HG03457 (cell line): Measurements from ENCODE around the gene ASNSD1.
"Not testable (repeated sequence)": the region's sequence is repeated elsewhere in the genome, so short reads cannot be mapped to it uniquely, and the experiment has no call there.

ENCODE experiments used
- ATAC-seq: cut with Tn5 transposase; IDR thresholded peaks from one replicate; pipeline ENCODE4 v1.9.1; 2021; ENCODE audit warnings: moderate number of reproducible peaks; ENCODE audit not compliant: unreplicated experiment

The ASNSD1 gene

DNA sequence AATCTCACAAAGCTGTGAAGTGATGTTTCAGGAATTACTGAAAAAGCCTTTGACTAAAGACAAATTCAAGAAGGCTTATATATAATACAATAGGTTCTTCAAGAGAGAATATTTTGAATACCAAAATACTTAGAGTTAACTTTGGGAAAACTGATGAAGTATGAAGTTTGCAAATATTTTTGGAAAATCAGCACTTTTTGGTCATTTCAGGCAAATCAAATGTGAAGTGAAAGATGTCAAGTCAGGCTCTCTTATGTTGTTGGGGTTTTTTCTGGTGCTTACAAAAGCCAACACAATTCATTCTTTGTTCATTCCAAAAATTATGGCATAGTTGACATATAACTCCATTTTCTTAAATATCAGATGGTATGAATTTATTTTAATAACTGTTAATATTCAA is 14.7 kb upstream of the ASNSD1 start:
- no peak for ATAC-seq

DNA sequence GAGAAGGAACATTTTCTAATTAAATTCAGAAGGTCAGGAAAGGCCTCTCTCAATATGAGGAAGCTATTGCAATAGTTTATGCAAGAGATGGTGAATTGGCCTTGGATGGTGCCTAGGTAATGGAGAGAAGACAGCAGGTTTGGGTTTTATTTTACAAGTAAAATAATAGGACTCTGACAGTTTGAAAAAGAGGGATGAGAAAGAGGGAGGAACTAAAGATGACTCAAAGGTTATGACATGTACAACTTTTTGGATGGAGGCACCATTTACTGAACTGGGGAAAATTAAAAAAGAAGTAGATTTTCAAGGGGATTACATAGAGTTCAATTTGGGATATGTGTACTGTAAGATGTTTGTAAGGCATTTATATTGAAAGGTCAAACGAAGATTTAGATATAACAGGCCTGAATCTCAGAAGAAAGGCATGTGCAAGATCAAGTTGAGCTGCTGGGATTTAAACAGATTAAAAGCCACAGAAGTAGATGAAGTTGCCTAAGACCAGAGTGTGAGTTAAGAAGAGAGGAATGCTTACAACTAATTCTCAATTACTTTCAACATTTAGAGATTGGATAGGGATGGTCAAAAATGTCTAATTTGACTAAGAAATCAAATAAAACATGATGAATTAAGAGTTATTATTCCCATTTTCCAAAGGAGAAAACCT is 12.3 kb upstream of the ASNSD1 start:
- no peak for ATAC-seq

DNA sequence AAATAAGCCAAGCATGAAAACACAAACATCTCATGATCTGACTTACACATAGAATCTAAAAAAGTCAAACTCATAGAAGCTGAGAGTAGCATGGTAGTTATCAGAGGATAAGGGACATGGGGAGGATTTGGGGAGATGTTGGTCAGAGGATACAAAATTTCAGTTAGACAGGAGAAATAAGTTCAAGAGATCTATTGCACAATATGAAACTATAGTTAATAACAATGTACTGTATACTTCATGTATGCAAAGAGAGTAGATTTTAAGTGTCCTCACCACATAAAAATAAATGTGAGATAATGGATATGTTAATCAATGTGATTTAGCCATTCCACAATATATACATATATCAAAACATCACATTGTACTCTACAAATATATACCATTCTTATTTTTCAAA is 10.0 kb upstream of the ASNSD1 start:
- ATAC-seq, result no peak

DNA sequence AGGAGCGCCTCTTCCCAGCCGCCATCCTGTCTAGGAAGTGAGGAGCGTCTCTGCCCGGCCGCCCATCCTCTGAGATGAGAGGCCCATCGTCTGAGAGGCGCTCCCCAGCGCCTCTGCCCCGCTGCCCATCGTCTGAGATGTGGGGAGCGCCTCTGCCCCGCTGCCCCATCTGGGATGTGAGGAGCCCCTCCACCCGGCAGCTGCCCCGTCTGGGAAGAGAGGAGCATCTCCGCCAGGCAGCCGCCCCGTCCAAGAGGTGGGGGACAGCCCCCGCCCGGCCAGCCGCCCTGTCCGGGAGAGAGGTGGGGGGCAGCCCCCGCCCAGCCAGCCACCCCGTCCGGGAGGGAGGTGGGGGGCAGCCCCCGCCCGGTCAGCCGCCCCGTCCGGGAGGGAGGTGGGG is 7.8 kb upstream of the ASNSD1 start:
- ATAC-seq, result not testable (repeated sequence)

DNA sequence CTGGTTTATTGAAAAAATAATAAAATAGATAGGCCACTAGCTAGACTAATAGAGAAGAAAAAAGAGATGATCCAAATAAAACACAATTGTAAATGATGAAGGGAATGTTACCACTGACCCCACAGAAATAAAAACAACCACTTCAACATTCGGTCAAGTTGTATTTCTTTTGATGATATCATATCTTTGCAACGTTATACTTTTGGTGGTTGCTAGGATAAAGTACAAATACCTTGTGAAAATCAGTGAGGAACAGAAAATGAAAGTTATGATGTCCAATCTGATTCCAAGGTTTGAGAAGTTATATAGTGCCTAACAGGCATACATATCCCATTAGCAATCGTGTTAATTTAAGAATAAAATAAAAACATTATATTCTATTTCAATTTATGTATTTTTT is 6.6 kb upstream of the ASNSD1 start:
- ATAC-seq, result no peak

DNA sequence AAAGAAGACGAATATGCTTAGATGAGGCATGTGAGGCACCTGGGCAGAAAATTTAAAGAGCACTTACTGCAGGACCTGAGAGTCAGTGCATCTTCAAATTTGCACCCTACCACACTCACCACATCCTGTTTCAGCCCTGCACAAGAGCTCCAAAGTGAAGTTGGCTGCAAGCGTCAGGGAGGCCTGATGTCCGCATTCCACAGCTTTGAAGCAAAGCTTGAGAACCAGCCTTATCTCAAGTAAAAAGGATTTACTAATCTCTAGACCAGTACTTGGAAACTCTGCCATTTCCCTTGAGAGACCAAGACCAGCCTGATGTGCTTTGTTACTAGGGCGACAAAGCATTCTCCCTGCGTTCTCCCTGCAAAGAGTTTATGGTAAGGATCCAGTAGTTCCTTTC is 3.4 kb upstream of the ASNSD1 start:
- peak; percentile 36 for ATAC-seq

DNA sequence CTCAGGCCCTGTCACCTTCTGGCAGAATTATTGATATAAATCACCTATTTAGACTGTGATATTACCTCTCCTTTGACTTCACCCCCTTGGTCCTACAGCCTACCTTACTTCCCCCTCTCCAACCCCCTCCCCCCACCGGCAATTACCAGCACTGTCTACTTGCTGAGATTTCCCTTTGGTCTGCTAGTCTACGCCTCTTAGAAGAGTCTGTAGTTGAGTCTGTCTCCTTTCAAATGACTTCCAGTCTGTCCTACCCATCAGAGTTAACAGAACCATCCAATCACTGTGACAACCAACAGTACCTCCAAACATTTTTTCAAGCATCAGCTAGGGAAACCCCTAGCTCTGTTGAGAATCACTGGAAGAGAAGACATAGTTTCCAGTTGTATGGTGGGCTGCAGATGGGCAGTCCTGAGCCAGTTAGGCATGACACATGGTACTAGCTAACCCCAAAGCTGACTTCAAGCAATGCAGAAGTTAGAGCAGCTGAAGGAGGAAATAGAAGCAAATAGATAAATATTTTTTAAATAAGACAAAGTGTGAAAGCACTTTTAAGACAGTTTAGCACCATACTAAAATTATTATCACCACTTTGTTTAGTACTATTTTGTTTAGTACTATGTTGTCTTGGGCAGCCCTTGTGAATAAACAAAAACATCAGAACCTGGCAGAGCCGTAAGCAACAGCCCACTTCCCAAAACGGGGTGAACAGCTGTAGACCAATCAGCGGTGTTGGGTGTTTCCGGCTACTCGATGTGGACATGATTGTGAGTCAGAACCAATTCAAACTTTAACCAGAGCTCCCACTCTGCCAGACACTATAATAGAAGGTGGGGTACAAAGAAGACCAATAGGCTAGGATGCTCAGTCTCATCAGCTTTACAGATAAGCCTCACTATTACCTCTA is 2.7 kb upstream of the ASNSD1 start:
- ATAC-seq, result no peak

DNA sequence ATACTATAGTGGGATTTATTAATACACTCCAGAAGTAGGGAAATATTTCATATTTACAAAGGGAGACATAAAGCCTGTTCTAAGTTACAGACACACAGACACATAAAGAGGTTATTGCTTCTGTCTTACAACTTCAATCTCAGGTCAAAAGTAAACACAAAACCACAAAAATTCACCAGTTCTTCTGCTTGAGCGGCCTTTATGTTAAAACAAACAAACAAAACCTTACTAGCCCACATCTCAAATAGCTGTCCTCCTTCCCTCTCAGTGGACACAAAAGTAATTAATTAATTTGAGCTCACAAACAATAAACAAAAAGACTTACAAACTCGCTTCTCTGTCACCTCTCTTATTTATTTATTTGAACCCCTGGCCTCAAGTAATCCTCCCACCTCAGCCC is 1.5 kb upstream of the ASNSD1 start:
- no peak for ATAC-seq

DNA sequence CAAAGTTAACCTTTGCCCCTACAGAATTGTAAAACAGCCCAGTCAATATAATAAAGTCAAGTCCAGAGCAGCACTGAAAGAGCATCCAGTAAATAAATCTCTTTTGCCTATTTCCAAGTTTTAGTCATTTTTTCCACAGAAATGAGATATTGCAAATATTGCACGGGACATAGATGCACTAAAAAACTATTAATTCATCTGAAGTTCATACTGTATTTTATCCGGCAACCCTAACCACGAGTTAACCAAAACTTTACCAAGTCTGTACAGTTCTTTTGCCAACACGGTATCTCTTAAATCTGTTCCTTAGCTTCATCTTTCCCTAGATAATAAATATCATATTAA is 484 bp upstream of the ASNSD1 start:
- no peak for ATAC-seq

DNA sequence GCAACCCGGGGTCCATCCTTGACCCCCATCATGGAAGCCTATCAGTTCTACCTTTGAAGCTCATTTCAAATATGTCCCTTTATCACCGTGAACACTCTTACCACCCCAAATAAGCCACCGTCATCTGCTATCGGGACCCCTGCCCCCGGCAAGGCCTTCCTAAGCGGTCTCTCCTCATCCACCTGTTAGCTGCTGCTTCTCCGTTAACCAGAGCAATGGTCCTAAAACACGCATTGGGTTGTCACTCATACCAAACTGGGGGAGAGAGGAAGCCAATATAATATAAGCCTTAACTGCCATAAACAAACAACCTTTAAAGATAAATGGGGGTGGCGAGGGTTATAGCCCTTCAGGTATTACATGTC is 680 bp downstream of the ASNSD1 start:
- ATAC-seq, result no peak

DNA sequence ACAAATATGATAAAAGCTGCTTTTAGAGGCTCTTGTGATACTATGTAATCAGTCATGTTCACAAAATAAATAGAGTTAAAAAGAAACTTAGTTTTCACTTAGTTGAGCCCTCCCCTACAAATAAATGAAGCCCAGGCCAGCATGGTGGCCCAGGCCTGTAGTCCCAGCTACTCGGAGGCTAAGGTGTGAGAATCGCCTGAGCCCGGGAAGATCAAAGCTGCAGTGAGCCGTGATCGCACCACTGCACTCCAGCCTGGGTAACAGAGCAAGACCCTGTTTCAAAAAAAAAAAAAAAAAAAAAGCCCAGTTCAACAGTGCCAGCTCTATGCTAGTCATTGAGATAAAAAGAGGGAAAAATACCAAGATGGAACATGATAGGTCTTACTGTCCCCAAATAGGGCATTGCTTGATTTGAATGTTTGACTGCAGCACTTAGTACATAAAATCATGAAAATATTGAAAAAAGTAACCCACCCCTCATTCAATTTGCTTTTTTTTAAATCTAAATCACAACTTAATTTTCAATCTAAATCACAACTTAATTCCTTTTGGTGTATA is 1.5 kb downstream of the ASNSD1 start:
- ATAC-seq, result no peak

DNA sequence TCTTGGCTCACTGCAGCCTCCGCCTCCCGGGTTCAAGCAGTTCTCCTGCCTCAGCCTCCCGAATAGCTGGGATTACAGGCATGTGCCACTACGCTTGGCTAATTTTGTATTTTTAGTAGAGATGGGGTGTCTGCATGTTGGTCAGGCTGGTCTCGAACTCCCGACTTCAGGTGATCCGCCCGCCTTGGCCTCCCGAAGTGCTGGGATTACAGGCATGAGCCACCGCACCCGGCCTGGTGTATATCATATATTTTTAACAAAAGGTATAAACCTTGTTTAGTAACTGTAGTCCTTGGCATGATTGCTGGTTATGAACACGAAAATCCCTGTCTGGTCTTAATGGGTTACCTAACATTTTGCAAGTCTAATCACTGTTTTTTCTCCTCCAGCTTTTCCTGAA is 2.1 kb downstream of the ASNSD1 start:
- not testable (repeated sequence) for ATAC-seq

DNA sequence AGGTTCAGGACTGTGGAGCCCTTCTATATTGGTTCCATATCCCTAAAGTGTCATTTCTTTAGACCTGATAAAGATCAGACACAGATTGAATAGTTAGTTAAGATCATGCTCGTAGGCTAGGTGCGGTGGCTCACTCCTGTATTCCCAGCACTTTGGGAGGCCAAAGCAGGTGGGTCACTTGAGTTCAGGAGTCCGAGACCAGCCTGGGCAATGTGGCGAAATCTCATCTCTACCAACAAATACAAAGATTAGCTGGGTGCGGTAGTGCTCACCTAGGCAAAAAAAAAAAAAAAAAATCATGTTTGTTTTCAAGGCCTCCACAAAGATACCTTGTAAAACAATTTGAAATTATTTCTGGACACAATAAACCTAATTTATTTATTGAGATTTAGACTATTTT is 8.7 kb downstream of the ASNSD1 start:
- no peak for ATAC-seq

DNA sequence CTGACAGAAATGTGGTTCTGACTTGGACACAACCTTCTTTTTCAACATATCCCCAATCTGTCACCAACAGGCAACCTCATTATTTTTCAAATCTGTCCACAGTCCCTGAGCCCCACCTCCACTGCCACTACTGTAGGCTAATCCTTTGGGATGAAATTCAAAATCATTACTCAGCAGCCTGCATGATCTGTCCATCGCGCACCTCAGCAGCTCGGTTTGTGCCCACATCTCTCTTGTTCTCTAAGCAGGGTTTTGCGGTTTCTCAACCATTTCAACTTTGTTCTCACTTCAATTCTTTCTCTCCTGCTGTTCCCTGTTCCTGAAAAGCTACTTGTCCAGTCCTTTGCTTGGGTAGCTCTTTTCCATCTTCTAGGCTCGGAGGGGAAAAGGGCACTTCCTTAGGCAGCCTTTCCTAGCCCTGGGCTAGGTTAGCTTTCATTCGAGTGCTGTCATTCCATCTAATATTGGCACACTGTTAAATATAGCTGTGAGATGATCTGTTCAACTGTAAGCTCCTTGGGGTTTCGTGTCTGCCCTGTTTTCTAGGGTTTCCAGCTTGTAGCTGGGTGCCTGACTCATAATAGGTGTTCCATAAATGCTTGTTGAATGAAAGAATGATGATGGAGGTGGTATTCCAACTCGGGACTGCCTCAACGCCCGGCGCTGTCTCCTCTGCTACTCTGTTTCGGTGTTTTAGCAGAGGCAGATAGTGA is 12.6 kb downstream of the ASNSD1 start:
- no peak for ATAC-seq

DNA sequence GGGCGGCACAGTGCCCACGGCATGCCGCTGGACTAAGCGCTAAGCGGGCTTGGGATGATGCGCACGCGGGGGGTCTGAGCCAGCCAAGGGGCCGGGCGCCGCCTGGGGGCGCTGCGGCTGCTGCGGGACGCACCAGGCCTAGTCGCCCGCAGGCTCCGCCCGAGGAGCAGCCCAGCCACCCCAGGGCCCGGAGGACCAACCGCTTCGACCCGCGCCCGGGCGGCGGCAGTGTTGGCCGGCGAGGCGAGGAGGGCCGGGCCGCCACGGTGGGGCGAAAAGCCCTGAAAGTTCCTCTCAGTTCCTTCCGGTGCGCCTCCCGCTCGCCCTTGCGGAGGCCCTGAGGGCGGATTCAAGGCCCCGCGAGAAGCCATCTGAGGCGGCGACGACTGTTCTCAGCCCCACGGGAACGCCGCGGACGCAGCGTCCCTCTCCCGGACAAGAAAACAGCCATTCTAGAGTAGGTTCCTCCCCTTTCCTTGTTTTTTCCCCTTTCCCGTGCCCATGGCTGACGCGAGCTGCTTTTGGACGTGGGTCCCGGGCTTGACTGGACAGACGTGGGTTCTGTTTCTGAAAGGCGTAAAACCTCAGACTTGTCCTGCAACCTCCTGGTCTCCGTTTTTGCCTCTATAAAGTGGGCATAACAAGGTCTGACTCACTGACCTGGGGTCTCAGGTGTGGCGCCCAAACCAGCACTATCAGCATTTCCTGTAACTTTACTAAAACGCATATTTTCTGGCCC is 13.3 kb downstream of the ASNSD1 start, which contains the start of gene ANKAR:
Gene ANKAR (plus strand): TSS at position 297 of the 739 bp plus-strand sequence. CDS start 1,821 bp downstream, outside the sequence.
- peak; percentile 98 for ATAC-seq

DNA sequence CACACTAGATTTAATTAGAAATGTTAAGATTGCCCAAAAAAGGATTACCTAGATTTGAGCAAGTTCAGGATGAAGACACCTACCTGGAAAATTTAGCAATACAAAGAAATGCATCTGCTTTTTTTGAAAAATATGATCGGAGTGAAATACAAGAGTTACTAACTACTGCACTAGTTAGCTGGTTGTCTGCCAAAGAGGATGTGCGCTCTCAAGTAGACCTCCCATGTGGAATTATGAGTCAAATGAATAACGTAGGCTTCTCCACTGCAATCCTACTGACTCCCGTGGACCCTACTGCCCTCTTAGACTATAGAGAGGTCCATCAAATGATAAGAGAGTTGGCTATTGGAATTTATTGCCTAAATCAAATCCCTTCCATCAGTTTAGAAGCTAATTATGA is 15.2 kb downstream of the ASNSD1 start:
- ATAC-seq, result no peak

DNA sequence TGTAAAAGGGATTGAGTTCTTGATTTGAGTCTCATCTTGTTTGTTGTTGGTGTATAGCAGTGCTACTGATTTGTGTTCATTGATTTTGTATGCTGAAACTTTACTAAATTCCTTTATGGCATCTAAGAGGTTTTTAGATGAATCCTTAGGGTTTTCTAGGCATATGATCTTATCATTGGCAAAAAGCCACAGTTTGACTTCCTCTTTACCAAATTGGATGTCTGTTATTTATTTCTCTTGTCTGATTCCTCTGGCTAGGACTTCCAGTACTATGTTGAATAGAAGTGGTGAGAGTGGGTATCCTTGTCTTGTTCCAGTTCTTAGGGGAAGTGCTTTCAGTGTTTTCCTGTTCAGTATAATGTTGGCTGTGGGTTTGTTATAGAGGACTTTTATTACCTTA is 18.0 kb downstream of the ASNSD1 start:
- no peak for ATAC-seq

DNA sequence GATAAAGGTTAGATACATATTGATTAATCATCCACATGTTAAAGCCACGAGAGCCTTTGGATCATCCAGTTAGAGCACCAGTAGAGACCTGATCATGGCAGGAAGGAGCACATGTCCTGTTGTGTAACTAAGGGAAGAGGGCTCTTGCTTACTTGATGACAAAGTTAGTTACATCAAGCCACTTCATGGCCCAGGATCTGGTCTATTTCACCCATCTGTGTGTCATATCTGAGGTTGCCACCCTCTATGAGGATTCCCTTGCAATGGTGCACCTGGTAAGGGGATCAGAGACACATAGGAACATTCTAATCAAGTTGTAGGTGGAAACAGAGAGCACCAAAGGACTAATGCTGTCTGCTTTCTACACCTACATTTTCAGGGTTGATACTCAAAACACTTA is 19.9 kb downstream of the ASNSD1 start:
- ATAC-seq, result no peak

DNA sequence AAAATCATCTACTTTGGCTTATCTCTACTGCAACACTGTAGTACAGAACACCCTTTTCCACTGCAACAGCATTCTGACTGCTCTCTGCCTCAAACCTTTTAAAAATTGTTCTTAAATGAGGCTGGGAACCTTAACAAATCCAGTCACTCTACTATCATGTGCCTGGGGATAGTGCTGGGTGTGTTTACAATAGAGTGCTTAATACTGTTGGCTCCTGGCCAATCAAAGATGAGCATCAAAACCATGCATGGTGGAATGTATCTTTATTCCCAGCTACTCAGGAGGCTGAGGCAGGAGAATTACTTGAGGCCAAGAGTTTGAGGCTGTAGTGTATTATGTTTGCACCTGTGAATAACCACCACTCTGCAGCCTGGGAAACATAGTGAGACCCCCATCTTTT is 20.6 kb downstream of the ASNSD1 start:
- no peak for ATAC-seq

DNA sequence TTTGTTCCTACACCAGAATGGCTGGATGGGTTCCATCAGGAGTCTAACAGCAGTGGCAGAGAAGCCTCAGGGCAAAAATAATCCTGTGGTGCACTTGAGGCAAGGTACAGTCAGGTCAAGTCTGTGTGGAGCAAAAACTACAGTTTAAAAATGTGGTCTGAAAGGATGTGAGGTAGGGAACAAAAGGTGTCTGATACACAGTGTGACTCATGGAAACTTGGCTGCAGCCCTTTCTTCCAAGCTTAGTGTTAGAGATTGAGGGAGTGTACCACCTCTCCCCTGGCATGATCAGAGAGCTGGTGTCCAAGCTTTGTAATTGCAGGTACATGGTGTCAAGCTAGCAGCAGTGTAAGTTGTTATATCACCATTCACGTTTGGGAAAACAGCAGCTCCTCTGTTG is 22.1 kb downstream of the ASNSD1 start:
- ATAC-seq, result no peak

DNA sequence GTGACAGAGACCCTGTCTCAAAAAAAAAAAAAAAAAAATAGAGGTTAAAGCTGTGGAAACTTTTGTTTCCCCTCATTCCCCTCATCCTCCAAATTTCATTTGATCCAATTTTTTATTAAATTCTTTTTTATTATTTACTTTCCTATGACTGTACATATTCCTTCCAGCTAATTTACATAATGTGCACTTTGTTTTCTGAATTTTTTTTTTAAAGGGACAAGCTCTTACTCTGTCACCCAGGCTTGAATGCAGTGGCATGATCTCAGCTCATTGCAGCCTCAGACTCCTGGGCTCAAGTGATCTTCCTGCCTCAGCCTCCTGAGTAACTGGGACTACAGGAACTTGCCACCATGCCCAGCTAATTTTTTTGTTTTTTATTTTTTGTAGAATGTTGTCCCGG is 23.6 kb downstream of the ASNSD1 start:
- no peak for ATAC-seq
